ENCODE results near the gene DOK6.
A peak's percentile ranks its signal among the peaks of the same experiment; 100 is the strongest.

DNA sequence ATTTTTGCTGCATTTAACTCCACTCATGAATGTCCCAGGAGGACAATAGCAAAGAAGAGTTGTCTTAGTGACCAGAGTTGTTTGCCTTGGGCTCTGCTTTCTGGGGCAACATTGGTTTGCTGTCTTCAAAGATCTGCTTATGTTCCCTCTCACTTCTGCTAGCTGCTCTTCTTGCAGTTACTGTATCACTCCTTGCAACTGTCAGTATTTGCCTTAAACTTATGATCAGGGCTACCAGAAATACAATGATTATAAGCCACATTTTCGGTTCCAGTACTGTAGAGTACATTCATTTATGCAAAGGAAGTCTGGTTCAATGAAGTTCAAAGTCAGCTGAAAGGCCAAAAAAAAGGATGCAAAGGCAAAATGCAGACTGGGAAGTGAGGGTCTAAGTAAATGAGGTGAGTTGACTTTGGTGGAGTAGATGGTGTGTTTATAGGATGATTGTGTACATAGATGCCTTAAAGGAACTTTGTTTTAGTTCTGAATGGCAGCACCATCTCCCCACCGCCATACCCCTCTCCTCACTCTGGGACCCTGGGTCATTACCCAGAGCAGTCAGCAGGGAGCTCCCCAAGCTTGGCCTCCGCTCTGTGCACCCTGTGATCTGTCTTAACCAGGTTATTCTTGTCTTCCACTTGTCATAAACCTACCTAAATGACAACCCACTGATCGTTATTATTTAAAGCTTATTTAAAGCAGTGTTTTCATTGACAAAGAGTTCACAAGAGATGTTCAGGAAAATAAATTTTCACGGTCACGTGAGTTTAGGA is 236.0 kb downstream of the DOK6 start:
- TF ChIP-seq, protein P1, sequence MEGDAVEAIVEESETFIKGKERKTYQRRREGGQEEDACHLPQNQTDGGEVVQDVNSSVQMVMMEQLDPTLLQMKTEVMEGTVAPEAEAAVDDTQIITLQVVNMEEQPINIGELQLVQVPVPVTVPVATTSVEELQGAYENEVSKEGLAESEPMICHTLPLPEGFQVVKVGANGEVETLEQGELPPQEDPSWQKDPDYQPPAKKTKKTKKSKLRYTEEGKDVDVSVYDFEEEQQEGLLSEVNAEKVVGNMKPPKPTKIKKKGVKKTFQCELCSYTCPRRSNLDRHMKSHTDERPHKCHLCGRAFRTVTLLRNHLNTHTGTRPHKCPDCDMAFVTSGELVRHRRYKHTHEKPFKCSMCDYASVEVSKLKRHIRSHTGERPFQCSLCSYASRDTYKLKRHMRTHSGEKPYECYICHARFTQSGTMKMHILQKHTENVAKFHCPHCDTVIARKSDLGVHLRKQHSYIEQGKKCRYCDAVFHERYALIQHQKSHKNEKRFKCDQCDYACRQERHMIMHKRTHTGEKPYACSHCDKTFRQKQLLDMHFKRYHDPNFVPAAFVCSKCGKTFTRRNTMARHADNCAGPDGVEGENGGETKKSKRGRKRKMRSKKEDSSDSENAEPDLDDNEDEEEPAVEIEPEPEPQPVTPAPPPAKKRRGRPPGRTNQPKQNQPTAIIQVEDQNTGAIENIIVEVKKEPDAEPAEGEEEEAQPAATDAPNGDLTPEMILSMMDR (IDR thresholded peaks at IDR 0.05 in 2 of 3, conservative IDR thresholded peaks at IDR 0.05 in 1 of 3; ENCODE audit: control insufficient read depth in 2 of 3, extremely low read depth in 1 of 3, insufficient read depth in 1 of 3, low read depth in 3 of 3, low read length in 3 of 3) = peak; percentile 41 to 48 (median 45)
- TF ChIP-seq, protein P2, sequence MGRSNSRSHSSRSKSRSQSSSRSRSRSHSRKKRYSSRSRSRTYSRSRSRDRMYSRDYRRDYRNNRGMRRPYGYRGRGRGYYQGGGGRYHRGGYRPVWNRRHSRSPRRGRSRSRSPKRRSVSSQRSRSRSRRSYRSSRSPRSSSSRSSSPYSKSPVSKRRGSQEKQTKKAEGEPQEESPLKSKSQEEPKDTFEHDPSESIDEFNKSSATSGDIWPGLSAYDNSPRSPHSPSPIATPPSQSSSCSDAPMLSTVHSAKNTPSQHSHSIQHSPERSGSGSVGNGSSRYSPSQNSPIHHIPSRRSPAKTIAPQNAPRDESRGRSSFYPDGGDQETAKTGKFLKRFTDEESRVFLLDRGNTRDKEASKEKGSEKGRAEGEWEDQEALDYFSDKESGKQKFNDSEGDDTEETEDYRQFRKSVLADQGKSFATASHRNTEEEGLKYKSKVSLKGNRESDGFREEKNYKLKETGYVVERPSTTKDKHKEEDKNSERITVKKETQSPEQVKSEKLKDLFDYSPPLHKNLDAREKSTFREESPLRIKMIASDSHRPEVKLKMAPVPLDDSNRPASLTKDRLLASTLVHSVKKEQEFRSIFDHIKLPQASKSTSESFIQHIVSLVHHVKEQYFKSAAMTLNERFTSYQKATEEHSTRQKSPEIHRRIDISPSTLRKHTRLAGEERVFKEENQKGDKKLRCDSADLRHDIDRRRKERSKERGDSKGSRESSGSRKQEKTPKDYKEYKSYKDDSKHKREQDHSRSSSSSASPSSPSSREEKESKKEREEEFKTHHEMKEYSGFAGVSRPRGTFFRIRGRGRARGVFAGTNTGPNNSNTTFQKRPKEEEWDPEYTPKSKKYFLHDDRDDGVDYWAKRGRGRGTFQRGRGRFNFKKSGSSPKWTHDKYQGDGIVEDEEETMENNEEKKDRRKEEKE (IDR thresholded peaks at IDR 0.05) = no peak
- TF ChIP-seq POLR2A (IDR thresholded peaks at IDR 0.05; ENCODE audit: low read depth, low read length) (no peak), TCF7 (IDR thresholded peaks at IDR 0.05; ENCODE audit: borderline replicate concordance) (no peak), CEBPB (IDR thresholded peaks at IDR 0.05; ENCODE audit: borderline replicate concordance in 1 of 2, low read depth in 2 of 2, low read length in 2 of 2) (no peak)
